Cardiac fibroblast (primary cell): ENCODE data around the gene ERN2.
"Not testable (repeated sequence)": the region's sequence is repeated elsewhere in the genome, so short reads cannot be mapped to it uniquely, and the experiment has no call there.

Experiments used
- DNase-seq, 2 donors: peaks; one replicate each; pipeline versions ENCODE4 v3.0.0 to v3.0.0-alpha.2; 2010; ENCODE audit warnings: low read depth in 2 of 2
- H3K4me3 ChIP-seq, 2 donors: replicated peaks in 1 of 2; 1 replicate in 1 of 2; 2 replicates in 1 of 2; pipeline ENCODE4 v1.5.1; 2011; ENCODE audit warnings: low read depth in 2 of 2, low read length in 2 of 2, mild to moderate bottlenecking in 2 of 2, moderate library complexity in 1 of 2
- CTCF ChIP-seq: IDR thresholded peaks from one replicate; pipeline ENCODE4 v1.5.1; 2011; ENCODE audit warnings: low read depth, mild to moderate bottlenecking, low read length, inconsistent platforms

Gene ERN2

DNA sequence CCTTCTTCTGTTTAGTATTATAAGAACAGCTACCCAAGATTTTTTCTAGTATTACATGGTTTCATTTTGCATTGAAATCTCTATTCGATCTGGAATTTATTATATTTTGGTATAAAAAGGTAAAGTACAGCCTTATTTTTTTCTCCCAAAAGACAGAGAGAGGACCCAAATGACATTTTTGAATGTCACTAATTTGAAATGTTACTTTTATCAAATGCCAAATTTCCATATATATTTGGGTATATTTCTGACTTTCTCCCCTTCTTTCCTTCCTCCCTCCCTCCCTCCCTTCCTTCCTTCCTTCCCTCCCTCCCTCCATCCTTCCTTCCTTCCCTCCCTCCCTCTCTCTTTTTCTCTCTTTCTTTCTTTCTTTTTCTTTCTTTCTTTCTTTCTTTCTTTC lies 35.6 kb upstream of the ERN2 start:
- no peak for DNase-seq
- no peak overlapping the region for H3K4me3 ChIP-seq
- TF ChIP-seq CTCF: no peak

- no peak for TF ChIP-seq CTCF
- no peak for DNase-seq
- H3K4me3 ChIP-seq: no peak overlapping the region
Observed at GRCh38 chr16:23745263-23745662, 32.2 kb upstream of the ERN2 start.

DNA sequence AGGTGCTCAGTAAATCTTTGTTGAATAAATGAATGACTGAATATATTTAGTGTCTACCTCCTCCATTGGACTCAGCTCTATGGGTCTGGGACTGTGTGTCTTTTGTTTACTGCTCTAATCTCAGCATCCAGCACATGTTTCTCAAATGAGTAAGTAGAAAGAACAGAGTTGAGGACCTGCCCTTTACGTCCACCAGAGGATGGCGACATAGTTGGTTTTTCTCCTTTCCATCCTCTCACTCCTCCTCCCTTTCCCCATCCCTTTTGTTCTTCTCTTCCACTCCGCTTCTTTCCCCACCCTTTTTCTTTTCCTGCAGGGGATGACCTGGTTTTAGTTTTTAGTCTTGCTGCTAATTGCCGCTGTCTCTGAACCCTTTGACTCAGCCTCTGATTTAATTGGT lies 29.7 kb upstream of the ERN2 start:
- no peak for TF ChIP-seq CTCF
- no peak overlapping the region for H3K4me3 ChIP-seq
- DNase-seq: no peak

- no peak for DNase-seq
- TF ChIP-seq CTCF: no peak
- no peak overlapping the region for H3K4me3 ChIP-seq
Observed at GRCh38 chr16:23741675-23742303, 28.8 kb upstream of the ERN2 start.

DNA sequence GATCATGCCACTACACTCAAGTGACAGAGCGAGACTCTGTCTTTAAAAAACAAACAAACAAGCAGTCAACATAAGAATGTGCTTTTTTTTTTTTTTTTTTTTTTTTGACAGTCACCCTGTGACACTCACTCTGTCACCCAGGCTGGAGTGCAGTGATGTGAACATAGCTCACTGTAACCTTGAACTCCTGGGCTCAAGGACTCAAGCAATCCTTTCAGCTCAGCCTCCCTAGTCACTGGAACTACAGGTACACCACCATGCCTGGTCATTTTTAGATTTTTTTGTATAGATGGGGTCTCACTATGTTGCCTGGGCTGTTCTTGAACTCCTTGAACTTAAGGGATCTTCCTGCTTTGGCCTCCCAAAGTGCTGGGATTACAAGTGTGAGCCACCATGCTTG lies 26.5 kb upstream of the ERN2 start:
- TF ChIP-seq CTCF: no peak
- no peak overlapping the region for H3K4me3 ChIP-seq
- DNase-seq: no peak

GRCh38 chr16:23737423-23738028 lies 24.5 kb upstream of the ERN2 start:
- not testable (repeated sequence) for DNase-seq, H3K4me3 ChIP-seq

- no peak for TF ChIP-seq CTCF
Observed at GRCh38 chr16:23734176-23734893, 21.3 kb upstream of the ERN2 start.

More at GRCh38 chr16:23734176-23734893, 21.3 kb upstream of the ERN2 start:
- no peak for DNase-seq
- no peak overlapping the region for H3K4me3 ChIP-seq
